K562 treated with DMSO at 1 percent for 12 hours (cell line): ENCODE measurements around the gene MSH5. TPM values are rescaled to one million over a fixed set of nuclear protein-coding genes. Genes with fewer than 3 reads are reported as not detected.

Source experiments
- total RNA-seq: library from RNA; unstranded; fragments of 300-600 nt; gene quantifications from 2 replicates; pipeline ENCODE4 v1.2.3, GENCODE V29; 2022; ENCODE audit not compliant: insufficient read depth

MSH5 gene
- total RNA-seq = 14.8 and 39.6 TPM in 2 replicates

GRCh38 chr6:31739639-31740396, at the start of gene MSH5:
Gene MSH5 (plus strand): TSS chr6:31740005. CDS start chr6:31740467, 462 bp downstream.

DNA sequence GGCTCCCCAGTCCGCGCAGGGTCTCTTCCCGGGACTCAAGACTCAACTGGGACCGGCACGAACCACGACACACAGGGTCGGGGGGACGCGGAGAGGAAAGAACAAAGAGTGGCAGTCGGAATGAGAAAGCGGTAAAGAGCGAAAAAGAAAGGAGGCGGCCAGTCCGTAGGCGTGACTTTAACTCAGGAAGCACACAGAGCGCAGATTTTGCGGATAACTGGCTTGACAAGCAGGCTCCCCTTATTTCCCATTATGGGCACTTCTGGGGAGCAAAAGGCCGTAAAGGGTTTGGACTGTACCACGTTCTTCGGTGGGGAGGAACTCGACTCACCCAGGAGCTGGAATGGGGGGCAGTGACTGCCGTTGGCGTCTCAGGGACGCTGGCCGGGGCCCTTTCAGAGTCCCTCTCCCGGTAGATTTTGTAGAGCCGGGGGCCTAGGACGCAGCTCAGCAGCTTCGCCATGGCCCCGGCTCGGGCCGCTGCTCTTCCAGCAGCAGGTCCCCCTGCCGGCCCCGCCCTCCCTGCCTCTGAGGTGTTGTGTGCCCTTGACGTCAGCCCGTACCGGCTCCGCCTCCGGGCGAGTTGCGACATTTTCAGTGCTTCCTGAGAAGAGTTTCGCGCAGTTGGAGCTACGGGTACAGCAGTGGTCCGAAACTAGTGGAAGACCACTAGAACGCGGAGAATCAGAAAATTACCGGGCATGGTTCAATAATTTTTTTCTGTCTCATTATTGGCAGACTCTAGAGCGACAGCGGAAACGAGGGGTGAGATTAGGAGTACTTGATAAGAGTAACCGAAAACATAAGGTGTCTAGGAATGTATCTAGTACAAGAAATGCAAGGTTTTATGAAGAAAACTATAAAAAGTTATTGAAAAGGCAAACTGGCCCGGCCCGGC, 36.7 kb upstream of the MSH5 start, which contains the start of gene ABHD16A:
TSS of gene ABHD16A (minus strand) at position 506 of the 898 bp plus-strand sequence. CDS start at position 463, 43 bp downstream.

DNA sequence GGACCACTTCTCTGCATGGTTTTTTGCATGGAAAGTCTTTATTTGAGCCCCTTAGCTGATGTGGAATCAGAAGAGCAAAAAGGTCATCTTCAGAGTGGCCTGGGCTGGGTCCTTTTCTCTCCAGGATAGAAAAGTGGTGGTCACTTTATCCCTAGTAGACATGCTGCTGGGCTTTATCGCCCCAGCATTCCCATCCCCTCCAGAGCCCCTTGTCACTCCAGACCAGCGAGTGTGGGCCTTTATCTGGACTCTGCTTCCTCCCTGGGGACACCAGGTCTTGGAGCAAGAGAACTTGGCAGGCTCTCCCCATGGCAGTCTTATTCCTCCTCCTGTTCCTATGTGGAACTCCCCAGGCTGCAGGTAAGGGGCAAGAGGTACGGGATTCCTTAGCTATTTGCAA, 33.2 kb upstream of the MSH5 start, which contains the start of gene LY6G6F:
TSS of gene LY6G6F (plus strand) at position 268 of the 400 bp plus-strand sequence. CDS start at position 309, 41 bp downstream.

GRCh38 chr6:31715022-31715958, 24.5 kb upstream of the MSH5 start, which contains the start of gene LY6G6D:
Gene LY6G6D (plus strand): TSS chr6:31715348. CDS start chr6:31715356, 8 bp downstream.

GRCh38 chr6:31721351-31722020, 18.3 kb upstream of the MSH5 start, which contains the start of gene LY6G6C:
Gene LY6G6C (minus strand): TSS chr6:31721746. CDS start chr6:31721679, 67 bp downstream.

DNA sequence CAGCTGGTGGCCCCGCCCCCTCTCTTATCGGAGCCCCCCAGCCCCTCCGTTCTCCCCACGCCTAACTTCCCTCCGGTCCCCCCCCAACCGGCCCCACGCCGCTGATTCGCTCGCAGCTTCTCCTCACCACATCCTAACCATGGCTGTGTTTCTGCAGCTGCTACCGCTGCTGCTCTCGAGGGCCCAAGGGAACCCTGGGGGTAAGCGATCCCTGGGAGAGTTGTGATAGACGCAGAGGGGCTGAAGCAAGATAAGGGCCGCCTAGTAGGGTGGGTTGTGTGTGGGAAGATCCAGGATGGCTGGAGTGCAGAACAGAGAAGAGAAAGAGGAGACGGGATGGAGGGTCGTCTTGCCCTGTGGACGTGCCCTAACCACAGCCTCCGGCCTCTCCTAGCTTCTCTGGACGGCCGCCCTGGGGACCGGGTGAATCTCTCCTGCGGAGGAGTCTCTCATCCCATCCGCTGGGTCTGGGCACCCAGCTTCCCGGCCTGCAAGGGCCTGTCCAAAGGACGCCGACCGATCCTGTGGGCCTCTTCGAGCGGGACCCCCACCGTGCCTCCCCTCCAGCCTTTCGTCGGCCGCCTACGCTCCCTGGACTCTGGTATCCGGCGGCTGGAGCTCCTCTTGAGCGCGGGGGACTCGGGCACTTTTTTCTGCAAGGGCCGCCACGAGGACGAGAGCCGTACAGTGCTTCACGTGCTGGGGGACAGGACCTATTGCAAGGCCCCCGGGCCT, 16.4 kb upstream of the MSH5 start, which contains the start of gene MPIG6B:
TSS of gene MPIG6B (plus strand) at position 129 of the 735 bp plus-strand sequence. CDS start at position 140, 11 bp downstream.

GRCh38 chr6:31728767-31729514, 10.9 kb upstream of the MSH5 start, which contains the start of gene DDAH2:
Gene DDAH2 (minus strand): TSS chr6:31729299. CDS start chr6:31729161, 138 bp downstream.

GRCh38 chr6:31736021-31736767, 3.6 kb upstream of the MSH5 start, which contains the start of gene CLIC1:
Gene CLIC1 (minus strand): TSS chr6:31736530. CDS start chr6:31736300, 230 bp downstream.

GRCh38 chr6:31762356-31762755, 22.6 kb downstream of the MSH5 start, which contains the start of gene SAPCD1:
Gene SAPCD1 (plus strand): TSS chr6:31762656. CDS start chr6:31763055, 399 bp downstream.

GRCh38 chr6:31776989-31777666, 37.3 kb downstream of the MSH5 start, which contains the start of gene VWA7:
Gene VWA7 (minus strand): TSS chr6:31777328. CDS start chr6:31776779, 549 bp downstream.

GRCh38 chr6:31795616-31796298, 56.0 kb downstream of the MSH5 start, which contains the start of gene VARS1:
Gene VARS1 (minus strand): TSS chr6:31795752. CDS start chr6:31795217, 535 bp downstream.

DNA sequence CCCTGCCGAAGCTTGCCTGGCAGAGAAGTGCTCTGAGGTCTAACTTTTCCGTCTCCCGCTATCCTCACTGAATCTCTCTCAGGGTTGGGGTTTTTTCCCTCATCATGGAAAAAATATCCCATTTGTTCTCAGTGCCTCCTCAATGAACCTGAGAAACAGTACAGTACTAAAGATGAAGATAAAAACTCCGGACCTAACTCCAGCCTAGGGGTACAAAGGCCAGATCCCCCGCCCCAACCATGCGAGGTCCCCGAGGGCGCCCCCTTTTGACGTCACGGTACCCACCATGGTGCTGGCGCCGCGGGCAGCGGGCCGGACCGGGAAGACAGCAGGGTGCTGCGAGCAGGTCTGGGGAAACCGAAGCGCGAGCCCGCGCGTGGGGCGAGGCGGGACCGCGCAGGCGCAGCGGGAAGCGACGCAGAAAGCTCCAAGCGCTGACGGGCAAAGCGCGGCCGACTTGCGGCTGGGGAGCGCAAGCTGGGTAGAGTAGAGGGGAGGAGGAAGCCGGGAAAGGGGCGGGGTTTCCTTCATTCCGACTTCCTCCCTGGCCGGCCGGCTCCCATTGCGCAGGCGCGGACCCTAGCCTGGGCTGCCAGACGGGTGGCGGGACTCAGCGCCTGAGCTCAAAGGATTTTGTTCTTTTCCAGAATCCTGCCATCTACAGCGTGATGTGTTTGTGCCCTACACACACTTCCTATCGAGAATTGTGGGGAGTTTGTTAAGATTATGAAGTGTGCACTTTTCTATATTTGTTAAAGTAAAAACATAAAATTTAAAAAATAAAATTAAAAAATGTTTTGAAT, 66.9 kb downstream of the MSH5 start, which contains the start of gene LSM2:
TSS of gene LSM2 (minus strand) at position 497 of the 803 bp plus-strand sequence. CDS start at position 288, 209 bp downstream.

